ENCODE data around the gene YPEL2.

DNA sequence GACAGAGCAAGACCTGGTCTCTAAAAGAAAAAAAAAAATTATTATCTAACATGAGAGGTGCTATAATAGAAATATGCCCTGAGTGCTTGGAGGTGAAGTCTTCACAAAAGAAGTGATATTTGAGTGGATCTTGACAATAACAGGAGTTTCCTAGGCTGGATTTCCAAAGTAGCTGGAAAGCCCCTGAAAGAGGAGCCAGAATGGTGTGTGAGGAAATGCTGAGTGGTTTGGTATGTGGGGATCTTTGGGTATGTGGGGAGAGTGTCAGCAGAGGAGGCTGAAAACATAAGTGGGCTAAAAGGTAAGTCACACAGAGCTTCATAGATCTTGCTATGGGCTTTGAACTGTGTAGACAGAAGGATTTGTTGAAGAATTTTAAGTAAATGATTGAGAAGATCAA lies 100.1 kb downstream of the YPEL2 start:
- TF ChIP-seq, protein P1, sequence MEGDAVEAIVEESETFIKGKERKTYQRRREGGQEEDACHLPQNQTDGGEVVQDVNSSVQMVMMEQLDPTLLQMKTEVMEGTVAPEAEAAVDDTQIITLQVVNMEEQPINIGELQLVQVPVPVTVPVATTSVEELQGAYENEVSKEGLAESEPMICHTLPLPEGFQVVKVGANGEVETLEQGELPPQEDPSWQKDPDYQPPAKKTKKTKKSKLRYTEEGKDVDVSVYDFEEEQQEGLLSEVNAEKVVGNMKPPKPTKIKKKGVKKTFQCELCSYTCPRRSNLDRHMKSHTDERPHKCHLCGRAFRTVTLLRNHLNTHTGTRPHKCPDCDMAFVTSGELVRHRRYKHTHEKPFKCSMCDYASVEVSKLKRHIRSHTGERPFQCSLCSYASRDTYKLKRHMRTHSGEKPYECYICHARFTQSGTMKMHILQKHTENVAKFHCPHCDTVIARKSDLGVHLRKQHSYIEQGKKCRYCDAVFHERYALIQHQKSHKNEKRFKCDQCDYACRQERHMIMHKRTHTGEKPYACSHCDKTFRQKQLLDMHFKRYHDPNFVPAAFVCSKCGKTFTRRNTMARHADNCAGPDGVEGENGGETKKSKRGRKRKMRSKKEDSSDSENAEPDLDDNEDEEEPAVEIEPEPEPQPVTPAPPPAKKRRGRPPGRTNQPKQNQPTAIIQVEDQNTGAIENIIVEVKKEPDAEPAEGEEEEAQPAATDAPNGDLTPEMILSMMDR (IDR thresholded peaks at IDR 0.05), result no peak
- TF ChIP-seq EP300 (IDR thresholded peaks at IDR 0.05), result no peak
